Left ventricle myocardium inferior (tissue), 1 donor: ENCODE results near the gene EDIL3. TPM values are rescaled to one million over a fixed set of nuclear protein-coding genes. Genes with fewer than 3 reads are reported as not detected.

Experiments
- DNase-seq: peaks from one replicate; pipeline ENCODE4 v3.0.0-alpha.2; 2020
- H3K27ac ChIP-seq: fragments of 200-600 bp; replicated peaks from 2 replicates; pipeline ENCODE4 v1.8.0; 2021
- H3K27me3 ChIP-seq: fragments of 200-600 bp; 2 replicates; pipeline ENCODE4 v1.8.0; 2021; ENCODE audit warnings: low read depth
- H3K36me3 ChIP-seq: fragments of 200-600 bp; 2 replicates; pipeline ENCODE4 v1.8.0; 2021
- H3K4me1 ChIP-seq: fragments of 200-600 bp; 2 replicates; pipeline ENCODE4 v1.8.0; 2021
- H3K4me3 ChIP-seq: fragments of 200-600 bp; 2 replicates; pipeline ENCODE4 v1.8.0; 2021; ENCODE audit warnings: mild to moderate bottlenecking, moderate library complexity
- H3K9me3 ChIP-seq: fragments of 200-600 bp; replicated peaks from 2 replicates; pipeline ENCODE4 v1.8.0; 2021
- CTCF ChIP-seq: fragments of 200-600 bp; IDR thresholded peaks from 2 replicates; pipeline ENCODE4 v1.8.0; 2021; ENCODE audit warnings: antibody characterized with exemption, mild to moderate bottlenecking, borderline replicate concordance
- intact Hi-C: fragments of 100-400 bp; cut with micrococcal nuclease; formaldehyde crosslinking; loops from one replicate; pipeline ENCODE4 v1.11.0; 2022
- total RNA-seq: library from RNA; stranded (reverse); fragmentation: NEBNext Ultra II Directional; extraction: Animal tissue kit (Norgen Biotek cat#: 25700); gene quantifications from one replicate; pipeline ENCODE4 v1.2.1, GENCODE V29; 2021
- donor health status: DM: no; HTN: yes; CAD: no; lungs with severe emphysema.

EDIL3 gene
- total RNA-seq, 1 donor from 2014 or later = 3.5 TPM

DNA sequence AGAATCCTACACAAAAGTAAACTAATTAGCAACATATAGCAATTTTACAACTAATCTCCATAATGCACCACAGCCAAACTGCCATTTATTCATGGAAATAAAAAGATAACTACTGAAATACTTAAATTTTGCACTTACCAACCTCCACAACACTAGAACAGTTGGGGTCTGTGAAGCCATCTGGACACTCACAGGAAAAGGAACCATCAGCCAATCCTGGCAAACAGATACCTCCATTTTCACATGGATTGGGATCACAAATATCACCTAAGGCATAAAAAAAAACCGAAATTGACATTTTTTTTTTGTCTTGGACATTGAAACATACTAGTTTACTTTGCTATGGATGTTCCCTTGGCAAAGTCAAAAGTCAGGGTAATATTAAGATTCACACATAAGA is 130.7 kb downstream of the EDIL3 start:
- no peak for DNase-seq
- no peaks in the 10 kb centered on the region for H3K9me3 ChIP-seq
- no peaks in the 10 kb centered on the region for H3K27me3 ChIP-seq
- TF ChIP-seq CTCF = no peak
- H3K4me1 ChIP-seq = no peaks in the 10 kb centered on the region
- H3K27ac ChIP-seq = no peak overlapping the region
- intact Hi-C loops = no loop called here
- H3K4me3 ChIP-seq = no peak overlapping the region
- no peaks in the 10 kb centered on the region for H3K36me3 ChIP-seq

GRCh38 chr5:84251503-84251902 is 133.2 kb downstream of the EDIL3 start:
- no peaks in the 10 kb centered on the region for H3K9me3 ChIP-seq
- intact Hi-C loops = no loop called here
- no peaks in the 10 kb centered on the region for H3K4me1 ChIP-seq
- DNase-seq = no peak
- no peak overlapping the region for H3K27ac ChIP-seq
- no peaks in the 10 kb centered on the region for H3K27me3 ChIP-seq
- H3K36me3 ChIP-seq = no peaks in the 10 kb centered on the region
- no peak for TF ChIP-seq CTCF
- H3K4me3 ChIP-seq = no peak overlapping the region

GRCh38 chr5:84249918-84250630 is 134.6 kb downstream of the EDIL3 start:
- no peak for DNase-seq
- H3K27me3 ChIP-seq = no peaks in the 10 kb centered on the region
- intact Hi-C loops = no loop called here
- no peaks in the 10 kb centered on the region for H3K9me3 ChIP-seq
- H3K4me1 ChIP-seq = no peaks in the 10 kb centered on the region
- H3K36me3 ChIP-seq = no peaks in the 10 kb centered on the region
- no peak overlapping the region for H3K4me3 ChIP-seq
- no peak overlapping the region for H3K27ac ChIP-seq
- no peak for TF ChIP-seq CTCF

DNA sequence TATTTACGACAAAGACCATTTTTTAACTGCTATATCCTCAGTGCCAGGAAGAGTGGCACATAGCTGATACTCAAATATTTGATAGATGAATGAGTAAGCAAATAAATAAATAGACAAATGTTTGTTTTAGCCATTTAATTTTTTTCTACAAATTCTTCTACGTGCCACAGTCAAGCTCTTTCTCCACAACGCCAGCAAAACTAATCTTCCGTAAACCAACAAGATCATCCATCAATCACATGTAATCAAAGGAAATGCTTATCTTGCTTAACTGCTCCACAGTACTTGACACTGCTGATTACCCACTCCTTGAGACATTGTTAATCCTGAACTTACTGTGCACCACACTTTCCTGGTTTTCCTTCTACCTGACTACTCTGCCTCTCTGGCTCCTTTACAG is 136.7 kb downstream of the EDIL3 start:
- H3K4me3 ChIP-seq = no peak overlapping the region
- TF ChIP-seq CTCF = no peak

GRCh38 chr5:84242286-84242685 is 142.4 kb downstream of the EDIL3 start:
- Histone ChIP-seq H3K4me1 (no peaks in the 10 kb centered on the region), H3K27ac (no peak overlapping the region), H3K36me3 (no peaks in the 10 kb centered on the region), H3K9me3 (no peaks in the 10 kb centered on the region), H3K27me3 (no peaks in the 10 kb centered on the region), H3K4me3 (no peak overlapping the region)
- no peak for DNase-seq
- intact Hi-C loops = no loop called here
- TF ChIP-seq CTCF = no peak

More for the DNA sequence above, 136.7 kb downstream of the EDIL3 start:
- Histone ChIP-seq H3K27ac (no peak overlapping the region), H3K27me3 (no peaks in the 10 kb centered on the region), H3K36me3 (no peaks in the 10 kb centered on the region), H3K9me3 (no peaks in the 10 kb centered on the region), H3K4me1 (no peaks in the 10 kb centered on the region)
- DNase-seq = no peak
- intact Hi-C loops = no loop called here
